Mesothelial cell of epicardium (in vitro differentiated cells): ENCODE measurements around the gene ADAMTS17. TPM values are rescaled to one million over a fixed set of nuclear protein-coding genes. Genes with fewer than 3 reads are reported as not detected.

Experiments used
- DNase-seq, 2 experiments: peaks; one replicate each; pipeline ENCODE4 v3.0.0; 2021; ENCODE audit warnings: low spot score in 2 of 2; ENCODE audit not compliant: unreplicated experiment in 2 of 2
- H3K27ac Mint-ChIP-seq: 2 replicates; pipeline ENCODE4 v1.8.0; 2021; ENCODE audit warnings: mixed read lengths
- H3K27me3 Mint-ChIP-seq: 2 replicates; pipeline ENCODE4 v1.8.0; 2021; ENCODE audit warnings: low read depth, mixed read lengths
- H3K36me3 Mint-ChIP-seq: 2 replicates; pipeline ENCODE4 v1.8.0; 2021; ENCODE audit warnings: mixed read lengths
- H3K4me1 Mint-ChIP-seq: 2 replicates; pipeline ENCODE4 v1.8.0; 2021; ENCODE audit warnings: mixed read lengths
- H3K4me3 Mint-ChIP-seq: 2 replicates; pipeline ENCODE4 v1.8.0; 2021; ENCODE audit warnings: mild to moderate bottlenecking, moderate library complexity, mixed read lengths
- H3K9me3 Mint-ChIP-seq: 2 replicates; pipeline ENCODE4 v1.8.0; 2021; ENCODE audit warnings: mixed read lengths
- CTCF ChIP-seq: fragments of 200-600 bp; sonication (generic); IDR thresholded peaks from one replicate; pipeline ENCODE4 v1.5.0; 2021; ENCODE audit warnings: antibody characterized with exemption; ENCODE audit not compliant: unreplicated experiment
- total RNA-seq: library from RNA; stranded (reverse); gene quantifications from 3 replicates; pipeline ENCODE4 v1.2.1, GENCODE V29; 2021

ADAMTS17 gene
- total RNA-seq, 1 donor from 2014 or later = 39.4 TPM

GRCh38 chr15:100200287-100200880 lies 141.4 kb downstream of the ADAMTS17 start:
- Mint-ChIP-seq H3K27me3 (no peaks in the 10 kb centered on the region), H3K36me3 (peaks cover 17% of the 10 kb centered on the region), H3K9me3 (peaks cover 15% of the 10 kb centered on the region), H3K27ac (no peak overlapping the region), H3K4me1 (peaks cover 61% of the 10 kb centered on the region), H3K4me3 (no peak overlapping the region)
- no peak for TF ChIP-seq CTCF
- no peak for DNase-seq

GRCh38 chr15:100199711-100200286 lies 142.0 kb downstream of the ADAMTS17 start:
- Mint-ChIP-seq H3K4me3 (no peak overlapping the region), H3K27ac (peak overlapping the region; percentile 10)

GRCh38 chr15:100198442-100198841 lies 143.3 kb downstream of the ADAMTS17 start:
- TF ChIP-seq CTCF = no peak
- Mint-ChIP-seq H3K27ac (peak overlapping the region; percentile 22), H3K4me3 (no peak overlapping the region), H3K27me3 (no peaks in the 10 kb centered on the region), H3K36me3 (no peaks in the 10 kb centered on the region), H3K4me1 (peaks cover 69% of the 10 kb centered on the region), H3K9me3 (no peaks in the 10 kb centered on the region)
- DNase-seq = no peak

More at GRCh38 chr15:100199711-100200286, 142.0 kb downstream of the ADAMTS17 start:
- Mint-ChIP-seq H3K9me3 (peaks cover 11% of the 10 kb centered on the region), H3K36me3 (peaks cover 12% of the 10 kb centered on the region), H3K27me3 (no peaks in the 10 kb centered on the region), H3K4me1 (peaks cover 62% of the 10 kb centered on the region)
- DNase-seq = no peak
- no peak for TF ChIP-seq CTCF

GRCh38 chr15:100196326-100197058 lies 145.3 kb downstream of the ADAMTS17 start:
- Mint-ChIP-seq H3K9me3 (no peaks in the 10 kb centered on the region), H3K4me3 (no peak overlapping the region), H3K27me3 (no peaks in the 10 kb centered on the region), H3K4me1 (peaks cover 67% of the 10 kb centered on the region), H3K36me3 (no peaks in the 10 kb centered on the region), H3K27ac (no peak overlapping the region)
- TF ChIP-seq CTCF = no peak
- DNase-seq = no peak

GRCh38 chr15:100194996-100195395 lies 146.8 kb downstream of the ADAMTS17 start:
- no peak for DNase-seq
- Mint-ChIP-seq H3K9me3 (no peaks in the 10 kb centered on the region), H3K4me1 (peaks cover 62% of the 10 kb centered on the region), H3K36me3 (no peaks in the 10 kb centered on the region), H3K4me3 (no peak overlapping the region), H3K27ac (no peak overlapping the region), H3K27me3 (no peaks in the 10 kb centered on the region)
- no peak for TF ChIP-seq CTCF
